ENCODE data around the gene BORCS8. TPM values are rescaled to one million over a fixed set of nuclear protein-coding genes. Genes with fewer than 3 reads are reported as not detected.

The BORCS8 gene
- total and polyA plus RNA-seq, 2 of the 13 experiments (the other 11 are each of a cell fraction or from before 2014, with no cell fraction given): 9.6 to 13.3 TPM

- TF ChIP-seq PHF8 (CRISPR knock-in tag; IDR thresholded peaks at IDR 0.05): peak; percentile 45; the same call in 1 of the 2 replicates
- TF ChIP-seq NR2F6 (IDR thresholded peaks at IDR 0.05): no peak
- no peak for TF ChIP-seq NR2F6 (CRISPR knock-in tag; IDR thresholded peaks at IDR 0.05)
- TF ChIP-seq ZSCAN22 (CRISPR knock-in tag; IDR thresholded peaks at IDR 0.05): no peak
- TF ChIP-seq ZSCAN9 (CRISPR knock-in tag; IDR thresholded peaks at IDR 0.05; ENCODE audit: borderline replicate concordance): no peak
- TF ChIP-seq, protein P1, sequence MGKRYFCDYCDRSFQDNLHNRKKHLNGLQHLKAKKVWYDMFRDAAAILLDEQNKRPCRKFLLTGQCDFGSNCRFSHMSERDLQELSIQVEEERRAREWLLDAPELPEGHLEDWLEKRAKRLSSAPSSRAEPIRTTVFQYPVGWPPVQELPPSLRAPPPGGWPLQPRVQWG (CRISPR knock-in tag; IDR thresholded peaks at IDR 0.05; ENCODE audit: borderline replicate concordance, low read depth): no peak
- no peak for TF ChIP-seq ZNF20 (CRISPR knock-in tag; IDR thresholded peaks at IDR 0.05)
- TF ChIP-seq, protein P2, sequence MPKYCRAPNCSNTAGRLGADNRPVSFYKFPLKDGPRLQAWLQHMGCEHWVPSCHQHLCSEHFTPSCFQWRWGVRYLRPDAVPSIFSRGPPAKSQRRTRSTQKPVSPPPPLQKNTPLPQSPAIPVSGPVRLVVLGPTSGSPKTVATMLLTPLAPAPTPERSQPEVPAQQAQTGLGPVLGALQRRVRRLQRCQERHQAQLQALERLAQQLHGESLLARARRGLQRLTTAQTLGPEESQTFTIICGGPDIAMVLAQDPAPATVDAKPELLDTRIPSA (CRISPR knock-in tag; IDR thresholded peaks at IDR 0.05; ENCODE audit: borderline replicate concordance): no peak
- TF ChIP-seq, protein P3, sequence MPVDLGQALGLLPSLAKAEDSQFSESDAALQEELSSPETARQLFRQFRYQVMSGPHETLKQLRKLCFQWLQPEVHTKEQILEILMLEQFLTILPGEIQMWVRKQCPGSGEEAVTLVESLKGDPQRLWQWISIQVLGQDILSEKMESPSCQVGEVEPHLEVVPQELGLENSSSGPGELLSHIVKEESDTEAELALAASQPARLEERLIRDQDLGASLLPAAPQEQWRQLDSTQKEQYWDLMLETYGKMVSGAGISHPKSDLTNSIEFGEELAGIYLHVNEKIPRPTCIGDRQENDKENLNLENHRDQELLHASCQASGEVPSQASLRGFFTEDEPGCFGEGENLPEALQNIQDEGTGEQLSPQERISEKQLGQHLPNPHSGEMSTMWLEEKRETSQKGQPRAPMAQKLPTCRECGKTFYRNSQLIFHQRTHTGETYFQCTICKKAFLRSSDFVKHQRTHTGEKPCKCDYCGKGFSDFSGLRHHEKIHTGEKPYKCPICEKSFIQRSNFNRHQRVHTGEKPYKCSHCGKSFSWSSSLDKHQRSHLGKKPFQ (CRISPR knock-in tag; IDR thresholded peaks at IDR 0.05; ENCODE audit: insufficient replicate concordance): no peak
- TF ChIP-seq ZZZ3 (CRISPR knock-in tag; IDR thresholded peaks at IDR 0.05; ENCODE audit: borderline replicate concordance): no peak
- TF ChIP-seq ZKSCAN1 (IDR thresholded peaks at IDR 0.05; ENCODE audit: low read length): no peak
- TF ChIP-seq JDP2 (CRISPR knock-in tag; IDR thresholded peaks at IDR 0.05; ENCODE audit: borderline replicate concordance): no peak
- TF ChIP-seq XRCC5 (optimal IDR thresholded peaks at IDR 0.05; ENCODE audit: low read length): peak; percentile 86
- TF ChIP-seq ELF3 (CRISPR knock-in tag; IDR thresholded peaks at IDR 0.05): peak; percentile 36; the same call in 1 of the 2 replicates
- TF ChIP-seq, protein P4, sequence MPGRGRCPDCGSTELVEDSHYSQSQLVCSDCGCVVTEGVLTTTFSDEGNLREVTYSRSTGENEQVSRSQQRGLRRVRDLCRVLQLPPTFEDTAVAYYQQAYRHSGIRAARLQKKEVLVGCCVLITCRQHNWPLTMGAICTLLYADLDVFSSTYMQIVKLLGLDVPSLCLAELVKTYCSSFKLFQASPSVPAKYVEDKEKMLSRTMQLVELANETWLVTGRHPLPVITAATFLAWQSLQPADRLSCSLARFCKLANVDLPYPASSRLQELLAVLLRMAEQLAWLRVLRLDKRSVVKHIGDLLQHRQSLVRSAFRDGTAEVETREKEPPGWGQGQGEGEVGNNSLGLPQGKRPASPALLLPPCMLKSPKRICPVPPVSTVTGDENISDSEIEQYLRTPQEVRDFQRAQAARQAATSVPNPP (CRISPR knock-in tag; IDR thresholded peaks at IDR 0.05): no peak
- peak; percentile 49; the same call in 1 of the 2 replicates for TF ChIP-seq JUN (CRISPR knock-in tag; IDR thresholded peaks at IDR 0.05)
- TF ChIP-seq, protein P5, sequence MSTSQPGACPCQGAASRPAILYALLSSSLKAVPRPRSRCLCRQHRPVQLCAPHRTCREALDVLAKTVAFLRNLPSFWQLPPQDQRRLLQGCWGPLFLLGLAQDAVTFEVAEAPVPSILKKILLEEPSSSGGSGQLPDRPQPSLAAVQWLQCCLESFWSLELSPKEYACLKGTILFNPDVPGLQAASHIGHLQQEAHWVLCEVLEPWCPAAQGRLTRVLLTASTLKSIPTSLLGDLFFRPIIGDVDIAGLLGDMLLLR (CRISPR knock-in tag; IDR thresholded peaks at IDR 0.05): peak; percentile 85; the same call in 1 of the 2 replicates
- TF ChIP-seq MXI1 (IDR thresholded peaks at IDR 0.05; ENCODE audit: borderline replicate concordance, low read depth, low read length): peak; percentile 55; the same call in 1 of the 3 replicates
- peak; percentile 80 for TF ChIP-seq MIER2 (CRISPR knock-in tag; IDR thresholded peaks at IDR 0.05)
- TF ChIP-seq ZSCAN12 (CRISPR knock-in tag; IDR thresholded peaks at IDR 0.05): 0 out of 2 replicates have a peak, but pooled peaks have one; percentile 46
- TF ChIP-seq, protein P6, sequence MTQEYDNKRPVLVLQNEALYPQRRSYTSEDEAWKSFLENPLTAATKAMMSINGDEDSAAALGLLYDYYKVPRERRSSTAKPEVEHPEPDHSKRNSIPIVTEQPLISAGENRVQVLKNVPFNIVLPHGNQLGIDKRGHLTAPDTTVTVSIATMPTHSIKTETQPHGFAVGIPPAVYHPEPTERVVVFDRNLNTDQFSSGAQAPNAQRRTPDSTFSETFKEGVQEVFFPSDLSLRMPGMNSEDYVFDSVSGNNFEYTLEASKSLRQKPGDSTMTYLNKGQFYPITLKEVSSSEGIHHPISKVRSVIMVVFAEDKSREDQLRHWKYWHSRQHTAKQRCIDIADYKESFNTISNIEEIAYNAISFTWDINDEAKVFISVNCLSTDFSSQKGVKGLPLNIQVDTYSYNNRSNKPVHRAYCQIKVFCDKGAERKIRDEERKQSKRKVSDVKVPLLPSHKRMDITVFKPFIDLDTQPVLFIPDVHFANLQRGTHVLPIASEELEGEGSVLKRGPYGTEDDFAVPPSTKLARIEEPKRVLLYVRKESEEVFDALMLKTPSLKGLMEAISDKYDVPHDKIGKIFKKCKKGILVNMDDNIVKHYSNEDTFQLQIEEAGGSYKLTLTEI (CRISPR knock-in tag; conservative IDR thresholded peaks at IDR 0.05): no peak
- peak; percentile 66; the same call in 1 of the 2 replicates for TF ChIP-seq ZNF546 (CRISPR knock-in tag; conservative IDR thresholded peaks at IDR 0.05)
- TF ChIP-seq, protein P7, sequence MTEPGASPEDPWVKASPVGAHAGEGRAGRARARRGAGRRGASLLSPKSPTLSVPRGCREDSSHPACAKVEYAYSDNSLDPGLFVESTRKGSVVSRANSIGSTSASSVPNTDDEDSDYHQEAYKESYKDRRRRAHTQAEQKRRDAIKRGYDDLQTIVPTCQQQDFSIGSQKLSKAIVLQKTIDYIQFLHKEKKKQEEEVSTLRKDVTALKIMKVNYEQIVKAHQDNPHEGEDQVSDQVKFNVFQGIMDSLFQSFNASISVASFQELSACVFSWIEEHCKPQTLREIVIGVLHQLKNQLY (CRISPR knock-in tag; IDR thresholded peaks at IDR 0.05): peak; percentile 20; the same call in 1 of the 2 replicates
- peak; percentile 50; the same call in 1 of the 2 replicates for TF ChIP-seq ZNF746 (CRISPR knock-in tag; IDR thresholded peaks at IDR 0.05)
- TF ChIP-seq SALL1 (CRISPR knock-in tag; IDR thresholded peaks at IDR 0.05): peak; percentile 80
Observed at GRCh38 chr19:19224852-19225494, 33.0 kb upstream of the BORCS8 start (continued).
